HCT116 (cell line): ENCODE measurements around the gene DYNLT2. TPM values are rescaled to one million over a fixed set of nuclear protein-coding genes. Genes with fewer than 3 reads are reported as not detected.

Experiments used
- ATAC-seq: fragments of 200-7000 bp; cut with Tn5 transposase; 2 replicates; pipeline ENCODE4 v1.9.1; 2020; ENCODE audit warnings: mild to moderate bottlenecking, moderate library complexity
- BruUV-seq: library from RNA; stranded (reverse); fragments of 400-500 nt; replicated peaks from 2 replicates; lab custom pipeline; 2021; lab: Mats Ljungman, UMichigan
- CTCF ChIA-PET: fragments of 300-600 bp; sonication (Branson Sonifier 250); formaldehyde crosslinking; loops from one replicate; lab custom pipeline; 2021; ENCODE audit warnings: antibody characterized with exemption; lab: Charles Lee
- POLR2A ChIA-PET: fragments of 300-600, 350-600 bp; sonication (Branson Sonifier 250); formaldehyde crosslinking; loops from one replicate; lab custom pipeline; 2021; ENCODE audit warnings: antibody characterized with exemption; lab: Charles Lee
- RAD21 ChIA-PET, 2 experiments: fragments of 300-600 bp; sonication (Branson Sonifier 250); formaldehyde crosslinking; loops; one replicate each; lab custom pipeline; 2023; ENCODE audit warnings: low total read pairs in 2 of 2; ENCODE audit not compliant: uncharacterized antibody in 2 of 2, unreplicated experiment in 2 of 2, low non-redundant PET in 1 of 2; lab: Charles Lee
- DNase-seq: peaks from one replicate; pipeline ENCODE4 v3.0.0-alpha.2; 2010; ENCODE audit warnings: low read depth, low spot score
- H2AFZ ChIP-seq: fragments of 200-600 bp; shearing (Covaris generic), sonication (generic); 2 replicates; pipeline ENCODE4 v1.6.1; 2017; ENCODE audit warnings: low read depth, mixed run types, mixed read lengths, antibody characterized with exemption, low read length; ENCODE audit not compliant: poor library complexity, severe bottlenecking
- H3K27ac ChIP-seq: 2 replicates; pipeline ENCODE4 v1.5.1; 2012; ENCODE audit warnings: low read depth, low read length
- H3K27me3 ChIP-seq: fragments of 200-600 bp; sonication (generic); 2 replicates; pipeline ENCODE4 v1.6.1; 2016; ENCODE audit warnings: mixed run types, low read length, mixed read lengths; ENCODE audit not compliant: insufficient read depth
- H3K36me3 ChIP-seq, 2 experiments: fragments of 200-500 bp in 1 of 2; fragments of 200-600 bp in 1 of 2; sonication (Bioruptor generic) in 1 of 2; sonication (generic) in 1 of 2; 2 replicates each; pipeline versions ENCODE4 v1.5.1 to v1.6.1; 2014 to 2016; ENCODE audit warnings: low read length in 2 of 2, inconsistent platforms in 1 of 2, mixed read lengths in 1 of 2, mixed run types in 1 of 2; ENCODE audit not compliant: insufficient read depth in 2 of 2, control insufficient read depth in 1 of 2
- H3K4me1 ChIP-seq, 2 experiments: fragments of 200-600 bp in 1 of 2; sonication (generic) in 1 of 2; 2 replicates each; pipeline versions ENCODE4 v1.5.1 to v1.6.1; 2012 to 2017; ENCODE audit warnings: low read length in 2 of 2, inconsistent platforms in 1 of 2, mild to moderate bottlenecking in 1 of 2, mixed read lengths in 1 of 2, mixed run types in 1 of 2, moderate library complexity in 1 of 2; ENCODE audit not compliant: insufficient read depth in 2 of 2, control insufficient read depth in 1 of 2
- H3K4me2 ChIP-seq: fragments of 200-600 bp; sonication (generic); 2 replicates; pipeline ENCODE4 v1.6.1; 2017; ENCODE audit warnings: mixed run types, low read length, mixed read lengths
- H3K4me3 ChIP-seq, 2 experiments: fragments of 200-600 bp in 1 of 2; sonication (generic) in 1 of 2; replicated peaks in 1 of 2; 2 replicates each; pipeline ENCODE4 v1.5.1; 2011 to 2016; ENCODE audit warnings: low read length in 2 of 2, control low read depth in 1 of 2, low read depth in 1 of 2, mild to moderate bottlenecking in 1 of 2, mixed read lengths in 1 of 2, mixed run types in 1 of 2
- H3K79me2 ChIP-seq: fragments of 200-600 bp; sonication (generic); 2 replicates; pipeline ENCODE4 v1.6.1; 2017; ENCODE audit warnings: mild to moderate bottlenecking, mixed run types, low read length, moderate library complexity, mixed read lengths; ENCODE audit not compliant: insufficient read depth
- H3K9ac ChIP-seq: fragments of 200-600 bp; sonication (generic); 2 replicates; pipeline ENCODE4 v1.6.1; 2016; ENCODE audit warnings: low read length, mixed read lengths
- H3K9me2 ChIP-seq: fragments of 200-600 bp; sonication (generic), shearing (Covaris generic); 2 replicates; pipeline ENCODE4 v1.6.1; 2017; ENCODE audit warnings: mixed run types, mild to moderate bottlenecking, moderate library complexity; ENCODE audit not compliant: insufficient read depth
- H3K9me3 ChIP-seq, 2 experiments: fragments of 200-500 bp in 1 of 2; fragments of 200-600 bp in 1 of 2; sonication (Bioruptor generic) in 1 of 2; sonication (generic) in 1 of 2; 2 replicates each; pipeline ENCODE4 v1.6.1; 2014 to 2017; ENCODE audit warnings: low read length in 2 of 2, mixed read lengths in 2 of 2, inconsistent platforms in 1 of 2, low read depth in 1 of 2, mild to moderate bottlenecking in 1 of 2, mixed run types in 1 of 2, moderate library complexity in 1 of 2; ENCODE audit not compliant: control insufficient read depth in 1 of 2, insufficient read depth in 1 of 2
- H4K20me1 ChIP-seq: fragments of 200-600 bp; sonication (generic), shearing (Covaris generic); 2 replicates; pipeline ENCODE4 v1.6.1; 2017; ENCODE audit warnings: mixed run types, mild to moderate bottlenecking, moderate library complexity; ENCODE audit not compliant: insufficient read depth
- CBX3 ChIP-seq: IDR thresholded peaks from 2 replicates; pipeline ENCODE4 v1.6.1; 2012; ENCODE audit warnings: low read depth
- EGR1 ChIP-seq: IDR thresholded peaks from 2 replicates; pipeline ENCODE4 v1.6.1; 2012; ENCODE audit warnings: low read depth
- ELF1 ChIP-seq: IDR thresholded peaks from 2 replicates; pipeline ENCODE4 v1.6.1; 2012; ENCODE audit warnings: low read depth, borderline replicate concordance
- POLR2A ChIP-seq: IDR thresholded peaks from 2 replicates; pipeline ENCODE4 v1.7.0; 2011; ENCODE audit warnings: borderline replicate concordance; ENCODE audit not compliant: insufficient read depth, insufficient read length; ENCODE audit errors: extremely low read depth
- POLR2AphosphoS5 ChIP-seq: IDR thresholded peaks from 2 replicates; pipeline ENCODE4 v1.6.1; 2011; ENCODE audit warnings: mild to moderate bottlenecking, low read depth, low read length, moderate library complexity
- SIN3A ChIP-seq: IDR thresholded peaks from 2 replicates; pipeline ENCODE4 v1.6.1; 2012; ENCODE audit warnings: low read depth
- SP1 ChIP-seq: IDR thresholded peaks from 2 replicates; pipeline ENCODE4 v1.6.1; 2012; ENCODE audit warnings: low read depth
- ZBTB33 ChIP-seq: IDR thresholded peaks from 2 replicates; pipeline ENCODE4 v1.6.1; 2011; ENCODE audit warnings: mild to moderate bottlenecking, low read length, moderate library complexity; ENCODE audit not compliant: insufficient replicate concordance; ENCODE audit errors: extremely low read depth
- ZFX ChIP-seq: fragments of 450-650 bp; IDR thresholded peaks from 2 replicates; pipeline ENCODE4 v1.6.1; 2017
- ZNF274 ChIP-seq: fragments of 200-500 bp; sonication (Bioruptor generic); IDR thresholded peaks from 2 replicates; pipeline ENCODE4 v1.6.1; 2014; ENCODE audit warnings: mild to moderate bottlenecking, low read depth, low read length, inconsistent platforms
- intact Hi-C: fragments of 100-400 bp; cut with micrococcal nuclease; formaldehyde crosslinking; loops from 2 replicates; pipeline ENCODE4 v1.10.0; 2022
- total RNA-seq: library from RNA; stranded (reverse); gene quantifications from one replicate; pipeline ENCODE4 v1.2.1, GENCODE V29; 2021; ENCODE audit not compliant: unreplicated experiment
- TF ChIP-seq, protein P1 (sequence below): IDR thresholded peaks from 2 replicates; pipeline ENCODE4 v1.6.1; 2012

The DYNLT2 gene
- total RNA-seq, 1 experiment from 2014 or later = 1.5 TPM

GRCh38 chr6:169702840-169703246 lies 48.5 kb downstream of the DYNLT2 start:
- H3K79me2 ChIP-seq = peaks cover 76% of the 10 kb centered on the region
- POLR2A ChIA-PET = interaction anchor here (1.8 to 1.9 kb wide), 2 partner anchors 10 to 15 kb away, joined by 5 to 6 read pairs; no protein-coding TSS in a partner anchor
- no peak for ATAC-seq
- intact Hi-C loops = loop anchor here (2.0 to 10.0 kb wide), 4 partner anchors 48 to 850 kb away; partner anchors contain the start of genes DYNLT2, ERMARD and PSMB1
- RAD21 ChIA-PET = no interaction called here
- DNase-seq = no peak
- BruUV-seq = no TSS peak
- CTCF ChIA-PET = no interaction called here
- H4K20me1 ChIP-seq = no peaks in the 10 kb centered on the region
- H3K9me2 ChIP-seq = no peaks in the 10 kb centered on the region
- peak overlapping the region; percentile 84 for H3K4me2 ChIP-seq
- peak overlapping the region; percentile 98 for H3K9ac ChIP-seq
- TF ChIP-seq SIN3A = peak; percentile 46
- TF ChIP-seq ELF1 = no peak
- H2AFZ ChIP-seq = no peak overlapping the region
- peak overlapping the region; percentile 94 to 98 for H3K4me3 ChIP-seq
- no peaks in the 10 kb centered on the region for H3K27me3 ChIP-seq
- H3K36me3 ChIP-seq = peaks cover 7 to 9% of the 10 kb centered on the region in 2 experiments; a peak in 2 of 4 replicates
- H3K27ac ChIP-seq = peak overlapping the region; percentile 99
- no peaks in the 10 kb centered on the region for H3K9me3 ChIP-seq
- H3K4me1 ChIP-seq = peaks cover 19 to 20% of the 10 kb centered on the region in 2 experiments

- Histone ChIP-seq H2AFZ (no peak within 1 kb of the TSS), H3K9ac (peak within 1 kb of the TSS; percentile 98), H3K9me3 (no peaks in the 10 kb centered on the region), H3K27me3 (no peaks in the 10 kb centered on the region), H3K27ac (peak within 1 kb of the TSS; percentile 99)
- ChIA-PET CTCF (no interaction called here), POLR2A (interaction anchor here (0.7 to 1.9 kb wide), 4 partner anchors 9 to 20 kb away, joined by 3 to 6 read pairs (median 4); no protein-coding TSS in a partner anchor)
- intact Hi-C loops = loop anchor here (2.0 to 10.0 kb wide), 4 partner anchors 49 to 851 kb away; partner anchors contain the start of genes DYNLT2, ERMARD and PSMB1
- BruUV-seq = no TSS peak
- TF ChIP-seq EGR1 (peak; percentile 96), ZNF274 (no peak), SP1 (peak; percentile 53; the same call in 1 of the 2 replicates), ELF1 (no peak; the same call in 1 of the 2 replicates), CBX3 (no peak; the same call in 1 of the 2 replicates), SIN3A (peak; percentile 90), ZFX (peak; percentile 85), POLR2AphosphoS5 (peak; percentile 93), POLR2A (peak; percentile 52), ZBTB33 (peak; percentile 98)
- TF ChIP-seq, protein P1, sequence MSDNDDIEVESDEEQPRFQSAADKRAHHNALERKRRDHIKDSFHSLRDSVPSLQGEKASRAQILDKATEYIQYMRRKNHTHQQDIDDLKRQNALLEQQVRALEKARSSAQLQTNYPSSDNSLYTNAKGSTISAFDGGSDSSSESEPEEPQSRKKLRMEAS = peak; percentile 87
- TF ChIP-seq, all 23 proteins: peak for 8
- peaks cover 7 to 12% of the 10 kb centered on the region in 2 experiments; a peak in 2 of 4 replicates for H3K36me3 ChIP-seq
- peaks cover 19 to 20% of the 10 kb centered on the region in 2 experiments for H3K4me1 ChIP-seq
- H3K79me2 ChIP-seq = peaks cover 76% of the 10 kb centered on the region
- no peaks in the 10 kb centered on the region for H4K20me1 ChIP-seq
- DNase-seq (peak; percentile 91), ATAC-seq (peak; percentile 90)
- H3K4me3 ChIP-seq = peak within 1 kb of the TSS; percentile 94 to 98
- no peaks in the 10 kb centered on the region for H3K9me2 ChIP-seq
- H3K4me2 ChIP-seq = peak within 1 kb of the TSS; percentile 84
- RAD21 ChIA-PET = no interaction called here
Measured at GRCh38 chr6:169701954-169702839, 49.2 kb downstream of the DYNLT2 start, which contains the start of the genes C6orf120 and WDR27. C6orf120 (plus strand) TSS chr6:169702126; CDS start chr6:169702460, 334 bp downstream. WDR27 (minus strand) TSS chr6:169702029; CDS start chr6:169689005, 13,024 bp downstream.
